Measurements from ENCODE around the gene CCNL2.

CCNL2 gene

DNA sequence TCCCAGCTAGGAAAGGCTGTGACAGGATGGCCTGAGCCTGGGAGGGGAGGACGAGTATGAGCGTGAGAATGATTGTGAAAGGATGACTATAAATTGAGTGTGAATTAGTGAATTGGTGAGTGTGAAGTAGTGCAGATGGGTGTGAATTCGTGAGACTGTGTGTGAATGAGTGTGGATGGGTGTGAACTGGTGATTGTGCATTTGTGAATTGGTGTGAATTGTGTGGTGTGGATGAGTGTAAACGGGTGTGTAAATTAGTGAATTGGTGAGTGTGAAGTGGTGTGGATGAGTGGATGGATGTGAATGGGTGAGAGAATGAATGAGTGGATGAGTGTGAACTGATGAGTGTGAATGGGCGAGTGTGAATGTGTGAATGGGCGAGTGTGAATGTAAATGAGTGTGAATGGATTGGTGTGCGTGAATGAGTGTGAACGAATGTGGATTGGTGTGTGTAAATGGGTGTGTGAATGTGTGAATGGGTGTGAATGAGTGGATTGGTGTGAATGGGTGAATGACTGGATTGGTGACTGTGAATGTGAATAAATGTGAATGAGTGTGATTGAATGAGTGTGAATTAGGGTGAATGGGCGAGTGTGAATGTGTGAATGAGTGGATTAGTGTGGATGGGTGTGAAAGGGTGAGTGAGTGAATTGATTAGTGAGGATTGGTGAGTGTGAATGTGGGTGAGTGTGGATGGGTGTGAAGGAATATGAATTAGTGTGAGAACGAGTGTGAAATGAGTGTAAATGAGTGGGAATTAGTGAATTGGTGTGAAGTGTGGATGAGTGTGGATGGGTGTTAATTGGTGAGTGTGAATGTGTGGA is 33.0 kb downstream of the CCNL2 start:
- H3K27ac ChIP-seq, result no peak overlapping the region
- H3K4me3 ChIP-seq (IDR thresholded peaks at IDR 0.05; ENCODE audit: insufficient read depth, low read depth, low read length), result no peak overlapping the region
- TF ChIP-seq, protein P1, sequence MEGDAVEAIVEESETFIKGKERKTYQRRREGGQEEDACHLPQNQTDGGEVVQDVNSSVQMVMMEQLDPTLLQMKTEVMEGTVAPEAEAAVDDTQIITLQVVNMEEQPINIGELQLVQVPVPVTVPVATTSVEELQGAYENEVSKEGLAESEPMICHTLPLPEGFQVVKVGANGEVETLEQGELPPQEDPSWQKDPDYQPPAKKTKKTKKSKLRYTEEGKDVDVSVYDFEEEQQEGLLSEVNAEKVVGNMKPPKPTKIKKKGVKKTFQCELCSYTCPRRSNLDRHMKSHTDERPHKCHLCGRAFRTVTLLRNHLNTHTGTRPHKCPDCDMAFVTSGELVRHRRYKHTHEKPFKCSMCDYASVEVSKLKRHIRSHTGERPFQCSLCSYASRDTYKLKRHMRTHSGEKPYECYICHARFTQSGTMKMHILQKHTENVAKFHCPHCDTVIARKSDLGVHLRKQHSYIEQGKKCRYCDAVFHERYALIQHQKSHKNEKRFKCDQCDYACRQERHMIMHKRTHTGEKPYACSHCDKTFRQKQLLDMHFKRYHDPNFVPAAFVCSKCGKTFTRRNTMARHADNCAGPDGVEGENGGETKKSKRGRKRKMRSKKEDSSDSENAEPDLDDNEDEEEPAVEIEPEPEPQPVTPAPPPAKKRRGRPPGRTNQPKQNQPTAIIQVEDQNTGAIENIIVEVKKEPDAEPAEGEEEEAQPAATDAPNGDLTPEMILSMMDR (conservative IDR thresholded peaks at IDR 0.05; ENCODE audit: low read depth, low read length), result no peak
- no peaks in the 10 kb centered on the region for H3K36me3 ChIP-seq (ENCODE audit: insufficient read depth)
- H2AFZ ChIP-seq (ENCODE audit: low read depth), result no peak overlapping the region
- H3K9ac ChIP-seq, result no peak overlapping the region
- no peak overlapping the region for H3K4me2 ChIP-seq
- no peaks in the 10 kb centered on the region for H3K79me2 ChIP-seq (ENCODE audit: insufficient read depth, low read depth)
- peaks cover 8% of the 10 kb centered on the region; the same call in 1 of the 2 replicates for H3K27me3 ChIP-seq (ENCODE audit: insufficient read depth, low read depth)
- H4K20me1 ChIP-seq (ENCODE audit: insufficient read depth), result no peaks in the 10 kb centered on the region
- H3K4me1 ChIP-seq (ENCODE audit: low read depth, poor library complexity, severe bottlenecking), result peaks cover 12% of the 10 kb centered on the region

- Histone ChIP-seq H3K27ac (no peak overlapping the region), H3K36me3 (ENCODE audit: insufficient read depth) (no peaks in the 10 kb centered on the region), H3K4me3 (IDR thresholded peaks at IDR 0.05; ENCODE audit: insufficient read depth, low read depth, low read length) (no peak overlapping the region), H3K4me2 (no peak overlapping the region), H3K79me2 (ENCODE audit: insufficient read depth, low read depth) (no peaks in the 10 kb centered on the region), H4K20me1 (ENCODE audit: insufficient read depth) (no peaks in the 10 kb centered on the region), H2AFZ (ENCODE audit: low read depth) (no peak overlapping the region), H3K27me3 (ENCODE audit: insufficient read depth, low read depth) (peaks cover 8% of the 10 kb centered on the region; the same call in 1 of the 2 replicates), H3K4me1 (ENCODE audit: low read depth, poor library complexity, severe bottlenecking) (peaks cover 3% of the 10 kb centered on the region), H3K9ac (no peak overlapping the region)
- TF ChIP-seq, protein P1 (conservative IDR thresholded peaks at IDR 0.05; ENCODE audit: low read depth, low read length), result no peak
These were observed 34.9 kb downstream of the CCNL2 start for GRCh38 chr1:1364266-1364665.

- H3K9ac ChIP-seq, result no peak overlapping the region
- no peak overlapping the region for H3K4me2 ChIP-seq
- peaks cover 8% of the 10 kb centered on the region; the same call in 1 of the 2 replicates for H3K27me3 ChIP-seq (ENCODE audit: insufficient read depth, low read depth)
- TF ChIP-seq, protein P1 (conservative IDR thresholded peaks at IDR 0.05; ENCODE audit: low read depth, low read length), result no peak
- H4K20me1 ChIP-seq (ENCODE audit: insufficient read depth), result no peaks in the 10 kb centered on the region
- no peaks in the 10 kb centered on the region for H3K79me2 ChIP-seq (ENCODE audit: insufficient read depth, low read depth)
- H3K36me3 ChIP-seq (ENCODE audit: insufficient read depth), result no peaks in the 10 kb centered on the region
- peaks cover 14% of the 10 kb centered on the region for H3K4me1 ChIP-seq (ENCODE audit: low read depth, poor library complexity, severe bottlenecking)
- H3K27ac ChIP-seq, result no peak overlapping the region
- H3K4me3 ChIP-seq (IDR thresholded peaks at IDR 0.05; ENCODE audit: insufficient read depth, low read depth, low read length), result no peak overlapping the region
- no peak overlapping the region for H2AFZ ChIP-seq (ENCODE audit: low read depth)
These were observed 37.1 kb downstream of the CCNL2 start for GRCh38 chr1:1361982-1362423.

GRCh38 chr1:1361233-1361981 is 37.7 kb downstream of the CCNL2 start:
- no peaks in the 10 kb centered on the region for H4K20me1 ChIP-seq (ENCODE audit: insufficient read depth)
- no peak overlapping the region for H3K4me3 ChIP-seq (IDR thresholded peaks at IDR 0.05; ENCODE audit: insufficient read depth, low read depth, low read length)
- TF ChIP-seq, protein P1 (conservative IDR thresholded peaks at IDR 0.05; ENCODE audit: low read depth, low read length), result no peak
- no peak overlapping the region for H2AFZ ChIP-seq (ENCODE audit: low read depth)
- H3K27ac ChIP-seq, result no peak overlapping the region
- H3K27me3 ChIP-seq (ENCODE audit: insufficient read depth, low read depth), result peaks cover 8% of the 10 kb centered on the region; the same call in 1 of the 2 replicates
- H3K36me3 ChIP-seq (ENCODE audit: insufficient read depth), result no peaks in the 10 kb centered on the region
- peaks cover 14% of the 10 kb centered on the region for H3K4me1 ChIP-seq (ENCODE audit: low read depth, poor library complexity, severe bottlenecking)
- no peaks in the 10 kb centered on the region for H3K79me2 ChIP-seq (ENCODE audit: insufficient read depth, low read depth)
- no peak overlapping the region for H3K4me2 ChIP-seq
- H3K9ac ChIP-seq, result no peak overlapping the region

Data from KMS-11 (cell line).